Measurements from ENCODE around the gene CAMSAP1.
A peak's percentile ranks its signal among the peaks of the same experiment; 100 is the strongest.

Gene CAMSAP1

GRCh38 chr9:135809166-135809565 lies 98.2 kb downstream of the CAMSAP1 start:
- DNase-seq, result no peak

- DNase-seq, result no peak
Observed at GRCh38 chr9:135805422-135806022, 101.8 kb downstream of the CAMSAP1 start.

GRCh38 chr9:135804581-135805421 lies 102.5 kb downstream of the CAMSAP1 start:
- DNase-seq, result no peak

- DNase-seq, result no peak
Observed at GRCh38 chr9:135803441-135803840, 103.9 kb downstream of the CAMSAP1 start.

- no peak for DNase-seq
Observed at GRCh38 chr9:135802876-135803419, 104.4 kb downstream of the CAMSAP1 start.

GRCh38 chr9:135801070-135801469 lies 106.3 kb downstream of the CAMSAP1 start:
- no peak for DNase-seq

- DNase-seq, result no peak
Observed at GRCh38 chr9:135799261-135799660, 108.1 kb downstream of the CAMSAP1 start.

- DNase-seq, result no peak
Observed at GRCh38 chr9:135798263-135798585, 109.1 kb downstream of the CAMSAP1 start.

- DNase-seq, result peak; percentile 12
Observed at GRCh38 chr9:135797507-135798262, 109.7 kb downstream of the CAMSAP1 start.

GRCh38 chr9:135796784-135797485 lies 110.4 kb downstream of the CAMSAP1 start:
- no peak for DNase-seq

GRCh38 chr9:135795391-135795790 lies 112.0 kb downstream of the CAMSAP1 start:
- DNase-seq, result no peak

GRCh38 chr9:135794361-135794885 lies 112.9 kb downstream of the CAMSAP1 start:
- DNase-seq, result no peak

GRCh38 chr9:135794057-135794335 lies 113.3 kb downstream of the CAMSAP1 start:
- no peak for DNase-seq

GRCh38 chr9:135793221-135794056 lies 113.9 kb downstream of the CAMSAP1 start:
- no peak for DNase-seq

GRCh38 chr9:135792268-135793128 lies 114.8 kb downstream of the CAMSAP1 start:
- no peak for DNase-seq

- no peak for DNase-seq
Observed at GRCh38 chr9:135791431-135792267, 115.7 kb downstream of the CAMSAP1 start.

- DNase-seq, result no peak
Observed at GRCh38 chr9:135790850-135791249, 116.5 kb downstream of the CAMSAP1 start.

GRCh38 chr9:135790356-135790755 lies 117.0 kb downstream of the CAMSAP1 start:
- DNase-seq, result no peak

- DNase-seq, result no peak
Observed at GRCh38 chr9:135789838-135790291, 117.5 kb downstream of the CAMSAP1 start.
